Endothelial cell of umbilical vein (primary cell): ENCODE measurements around the gene TEX38. TPM values are rescaled to one million over a fixed set of nuclear protein-coding genes. Genes with fewer than 3 reads are reported as not detected.

Experiments
- BruUV-seq: library from RNA; stranded (reverse); fragments of 400-500 nt; replicated peaks from 2 replicates; lab custom pipeline; 2021; lab: Mats Ljungman, UMichigan
- CTCF ChIA-PET: fragments of 300-600, 350-600 bp; sonication (Branson Sonifier 250); formaldehyde crosslinking; loops from one replicate; lab custom pipeline; 2021; ENCODE audit warnings: antibody characterized with exemption, inconsistent platforms; lab: Charles Lee
- POLR2A ChIA-PET: fragments of 300-600, 350-600 bp; sonication (Branson Sonifier 250); formaldehyde crosslinking; loops from one replicate; lab custom pipeline; 2021; ENCODE audit warnings: antibody characterized with exemption, inconsistent platforms; lab: Charles Lee
- DNase-seq: peaks from one replicate; pipeline ENCODE4 v3.0.0-alpha.2; 2011; ENCODE audit warnings: low read depth, low spot score
- FAIRE-seq: peaks from 2 replicates; lab custom pipeline; 2011; peaks lifted over from hg19 to GRCh38; lab: Jason Lieb, UNC
- H2AFZ ChIP-seq: 2 replicates; pipeline ENCODE4 v1.6.0; 2012; ENCODE audit warnings: low read depth, low read length, control low read depth, inconsistent platforms
- H3K27ac ChIP-seq: 2 replicates; pipeline ENCODE4 v1.5.1; 2011; ENCODE audit warnings: low read depth, mild to moderate bottlenecking, control low read depth, low read length, moderate library complexity; ENCODE audit not compliant: insufficient read depth
- H3K27me3 ChIP-seq, 2 experiments: 2 replicates each; pipeline versions ENCODE4 v1.6.0 to v1.6.1; 2011; ENCODE audit warnings: low read length in 2 of 2, mixed read lengths in 1 of 2; ENCODE audit not compliant: control insufficient read depth in 2 of 2, insufficient read depth in 2 of 2
- H3K36me3 ChIP-seq, 2 experiments: 2 replicates in 1 of 2; 3 replicates in 1 of 2; pipeline ENCODE4 v1.5.1; 2011; ENCODE audit warnings: low read length in 2 of 2, mild to moderate bottlenecking in 1 of 2, moderate library complexity in 1 of 2; ENCODE audit not compliant: control insufficient read depth in 2 of 2, insufficient read depth in 2 of 2; ENCODE audit errors: extremely low read depth in 1 of 2
- H3K4me1 ChIP-seq: 3 replicates; pipeline ENCODE4 v1.5.1; 2011; ENCODE audit warnings: mild to moderate bottlenecking, low read length; ENCODE audit not compliant: control insufficient read depth, insufficient read depth; ENCODE audit errors: extremely low read depth
- H3K4me2 ChIP-seq: 2 replicates; pipeline ENCODE4 v1.6.1; 2011; ENCODE audit warnings: low read length, control low read depth, mixed read lengths; ENCODE audit not compliant: insufficient read depth
- H3K4me3 ChIP-seq, 3 experiments: fragments of 200-600 bp in 1 of 3; sonication (generic), shearing (Covaris generic) in 1 of 3; replicated peaks in 1 of 3; 2 replicates each; pipeline ENCODE4 v1.5.1; 2011 to 2016; ENCODE audit warnings: control low read depth in 3 of 3, low read length in 3 of 3, mild to moderate bottlenecking in 2 of 3, inconsistent platforms in 1 of 3, low read depth in 1 of 3, moderate library complexity in 1 of 3; ENCODE audit not compliant: insufficient read depth in 1 of 3
- H3K79me2 ChIP-seq: 2 replicates; pipeline ENCODE4 v1.6.0; 2012; ENCODE audit warnings: low read length, inconsistent platforms; ENCODE audit not compliant: control insufficient read depth, insufficient read depth
- H3K9ac ChIP-seq: replicated peaks from 2 replicates; pipeline ENCODE3; 2011; ENCODE audit warnings: low read length, control low read depth; ENCODE audit not compliant: insufficient read depth; ENCODE audit errors: extremely low read depth
- H3K9me1 ChIP-seq: replicated peaks from 3 replicates; pipeline ENCODE4 v1.6.0; 2011; ENCODE audit warnings: mild to moderate bottlenecking, low read length; ENCODE audit not compliant: control insufficient read depth, insufficient read depth; ENCODE audit errors: extremely low read depth
- H3K9me3 ChIP-seq: replicated peaks from 2 replicates; pipeline ENCODE4 v1.5.1; 2012; ENCODE audit warnings: low read length, inconsistent platforms; ENCODE audit not compliant: control insufficient read depth, insufficient read depth
- H4K20me1 ChIP-seq: replicated peaks from 2 replicates; pipeline ENCODE3; 2011; ENCODE audit warnings: mild to moderate bottlenecking, low read length; ENCODE audit not compliant: control insufficient read depth, insufficient read depth; ENCODE audit errors: extremely low read depth
- EZH2 ChIP-seq: IDR thresholded peaks from 2 replicates; pipeline ENCODE4 v1.6.1; 2012; ENCODE audit warnings: borderline replicate concordance, low read depth, mild to moderate bottlenecking, moderate library complexity, low read length, inconsistent platforms; ENCODE audit not compliant: severe bottlenecking
- GATA2 ChIP-seq: IDR thresholded peaks from 2 replicates; pipeline ENCODE4 v1.7.0; 2011; ENCODE audit warnings: low read depth, mild to moderate bottlenecking, moderate library complexity, mixed read lengths, low read length; ENCODE audit not compliant: insufficient read length, insufficient read depth
- MYC ChIP-seq: IDR thresholded peaks from one replicate; pipeline ENCODE4 v1.6.1; 2011; ENCODE audit warnings: mild to moderate bottlenecking, low read depth, low read length
- POLR2A ChIP-seq: IDR thresholded peaks from 2 replicates; pipeline ENCODE4 v1.6.1; 2012; ENCODE audit warnings: low read depth, mild to moderate bottlenecking, control low read depth, low read length
- POLR2AphosphoS5 ChIP-seq: IDR thresholded peaks from 2 replicates; pipeline ENCODE4 v1.6.1; 2012; ENCODE audit warnings: low read depth, mild to moderate bottlenecking, control low read depth, low read length, moderate library complexity; ENCODE audit not compliant: insufficient read depth
- dilution Hi-C: fragments of 300-500 bp; cut with MboI; formaldehyde crosslinking; loops from one replicate; pipeline ENCODE4 v1.15.0; 2019; ENCODE audit warnings: low sequenced_read_pairs; ENCODE audit not compliant: extremely low pct_ligation_motif_present
- intact Hi-C: fragments of 100-400 bp; cut with micrococcal nuclease; formaldehyde crosslinking; loops from one replicate; pipeline ENCODE4 v1.10.0; 2022
- polyA plus RNA-seq, 4 experiments: library from polyadenylated mRNA; depleted of rRNA in 3 of 4; stranded (reverse) in 3 of 4; unstranded in 1 of 4; fragments of >200 nt; gene quantifications; 2 replicates each; pipeline versions ENCODE4 v1.2.1 to v1.2.3, GENCODE V29; 2011 to 2012; ENCODE audit warnings: missing spikeins in 1 of 4
- total RNA-seq: library from RNA; stranded (reverse); gene quantifications from 2 replicates; pipeline ENCODE4 v1.2.3, GENCODE V29; 2021
- TF ChIP-seq, protein P1 (sequence below), 2 donors: IDR thresholded peaks; 1 replicate in 1 of 2; 2 replicates in 1 of 2; pipeline ENCODE4 v1.5.1; 2011; ENCODE audit warnings: low read length in 2 of 2, mild to moderate bottlenecking in 2 of 2, moderate library complexity in 2 of 2, control low read depth in 1 of 2, inconsistent platforms in 1 of 2, low read depth in 1 of 2; ENCODE audit not compliant: insufficient read depth in 1 of 2; ENCODE audit errors: extremely low read depth in 1 of 2

Gene TEX38
- total and polyA plus RNA-seq, 2 donors (not counting 3 experiments of a cell fraction or from before 2014, with no cell fraction given) = not detected

DNA sequence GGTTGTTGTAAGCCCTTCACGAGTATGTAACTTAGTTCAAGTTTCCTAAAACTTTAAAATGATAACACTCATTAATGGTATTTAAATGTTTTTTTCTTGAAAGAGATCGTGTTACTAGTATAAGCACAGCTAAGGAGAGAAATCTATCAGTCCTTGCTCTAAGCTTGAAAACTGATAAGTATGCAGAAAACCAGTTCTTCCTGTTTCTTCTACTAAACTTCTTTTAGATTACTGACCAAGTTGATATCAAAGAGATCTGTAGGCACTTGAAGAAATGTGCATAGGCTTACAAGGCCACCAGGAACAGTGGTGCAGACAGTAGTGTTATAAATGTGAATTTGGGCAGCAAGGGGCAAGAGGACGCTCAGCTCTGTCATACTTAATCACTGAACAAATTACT is 43.3 kb downstream of the TEX38 start:
- H3K27me3 ChIP-seq = no peaks in the 10 kb centered on the region
- no peak for DNase-seq
- H3K4me2 ChIP-seq = no peak overlapping the region
- H4K20me1 ChIP-seq = peaks cover 6% of the 10 kb centered on the region
- TF ChIP-seq POLR2A (no peak), GATA2 (no peak), MYC (no peak)
- H2AFZ ChIP-seq = no peak overlapping the region
- H3K4me3 ChIP-seq = no peak overlapping the region
- no peaks in the 10 kb centered on the region for H3K9me1 ChIP-seq
- peaks cover 24% of the 10 kb centered on the region for H3K4me1 ChIP-seq
- FAIRE-seq = no peak
- dilution Hi-C loops = no loop called here
- peaks cover 3 to 8% of the 10 kb centered on the region in 2 experiments for H3K36me3 ChIP-seq
- H3K9ac ChIP-seq = no peak overlapping the region
- no TSS peak for BruUV-seq
- H3K79me2 ChIP-seq = peaks cover 25% of the 10 kb centered on the region
- CTCF ChIA-PET = interaction anchor here (2.4 kb wide), 1 partner anchor 10 kb away, joined by 7 read pairs; no protein-coding TSS in a partner anchor
- POLR2A ChIA-PET = no interaction called here
- no peaks in the 10 kb centered on the region for H3K9me3 ChIP-seq
- H3K27ac ChIP-seq = no peak overlapping the region
- intact Hi-C loops = loop anchor here (10.0 kb wide), 1 partner anchor 620 kb away; the partner anchor contains the start of gene CMPK1

DNA sequence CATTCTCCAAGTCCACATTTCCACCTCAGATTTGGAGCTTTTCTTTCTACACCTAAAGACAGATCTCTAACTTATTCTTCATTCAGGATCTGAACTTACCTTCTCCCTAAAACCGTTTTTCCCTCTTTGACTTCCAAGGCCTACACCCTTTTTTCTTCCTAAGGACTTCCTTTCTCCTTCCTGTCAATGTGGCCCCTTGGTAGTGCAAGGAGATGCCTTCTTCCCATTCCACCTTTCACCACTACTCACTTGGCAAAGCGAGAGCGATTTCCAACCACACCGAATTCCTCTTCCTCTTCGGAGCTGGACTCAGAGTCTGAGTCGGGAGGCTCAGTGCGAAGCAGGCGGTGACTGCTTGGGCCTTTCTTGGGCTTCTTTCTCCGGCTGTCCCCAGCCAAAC is 46.0 kb downstream of the TEX38 start:
- H3K27me3 ChIP-seq = peaks cover 0 to 5% of the 10 kb centered on the region in 2 experiments
- peaks cover 24% of the 10 kb centered on the region for H3K4me1 ChIP-seq
- H3K4me3 ChIP-seq = peak overlapping the region in 2 of 3 experiments; percentile 63 to 83
- H3K9me3 ChIP-seq = no peaks in the 10 kb centered on the region
- H2AFZ ChIP-seq = no peak overlapping the region
- dilution Hi-C loops = no loop called here
- DNase-seq (no peak), FAIRE-seq (no peak)
- POLR2A ChIA-PET = interaction anchor here (0.6 kb wide), 1 partner anchor 19 kb away, joined by 3 read pairs; no protein-coding TSS in a partner anchor
- H3K9ac ChIP-seq = no peak overlapping the region
- H3K36me3 ChIP-seq = peaks cover 3 to 8% of the 10 kb centered on the region in 2 experiments
- peaks cover 6% of the 10 kb centered on the region for H4K20me1 ChIP-seq
- TF ChIP-seq MYC (no peak), POLR2A (no peak), POLR2AphosphoS5 (no peak), EZH2 (no peak)
- TF ChIP-seq, protein P1, sequence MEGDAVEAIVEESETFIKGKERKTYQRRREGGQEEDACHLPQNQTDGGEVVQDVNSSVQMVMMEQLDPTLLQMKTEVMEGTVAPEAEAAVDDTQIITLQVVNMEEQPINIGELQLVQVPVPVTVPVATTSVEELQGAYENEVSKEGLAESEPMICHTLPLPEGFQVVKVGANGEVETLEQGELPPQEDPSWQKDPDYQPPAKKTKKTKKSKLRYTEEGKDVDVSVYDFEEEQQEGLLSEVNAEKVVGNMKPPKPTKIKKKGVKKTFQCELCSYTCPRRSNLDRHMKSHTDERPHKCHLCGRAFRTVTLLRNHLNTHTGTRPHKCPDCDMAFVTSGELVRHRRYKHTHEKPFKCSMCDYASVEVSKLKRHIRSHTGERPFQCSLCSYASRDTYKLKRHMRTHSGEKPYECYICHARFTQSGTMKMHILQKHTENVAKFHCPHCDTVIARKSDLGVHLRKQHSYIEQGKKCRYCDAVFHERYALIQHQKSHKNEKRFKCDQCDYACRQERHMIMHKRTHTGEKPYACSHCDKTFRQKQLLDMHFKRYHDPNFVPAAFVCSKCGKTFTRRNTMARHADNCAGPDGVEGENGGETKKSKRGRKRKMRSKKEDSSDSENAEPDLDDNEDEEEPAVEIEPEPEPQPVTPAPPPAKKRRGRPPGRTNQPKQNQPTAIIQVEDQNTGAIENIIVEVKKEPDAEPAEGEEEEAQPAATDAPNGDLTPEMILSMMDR (IDR thresholded peaks at IDR 0.05; ENCODE audit: extremely low read depth in 1 of 2, insufficient read depth in 1 of 2, low read depth in 1 of 2, low read length in 2 of 2) = no peak
- intact Hi-C loops = loop anchor here (2.0 to 10.0 kb wide), 2 partner anchors 31 to 617 kb away; partner anchors contain the start of gene CMPK1
- CTCF ChIA-PET = interaction anchor here (1.4 to 1.8 kb wide), 2 partner anchors 95 to 101 kb away, joined by 4 read pairs; partner anchors contain the start of gene MOB3C
- H3K27ac ChIP-seq = no peak overlapping the region
- H3K4me2 ChIP-seq = peak overlapping the region; percentile 96
- peaks cover 25% of the 10 kb centered on the region for H3K79me2 ChIP-seq
- BruUV-seq = no TSS peak
- no peaks in the 10 kb centered on the region for H3K9me1 ChIP-seq
